Endothelial cell of umbilical vein (primary cell): Measurements from ENCODE around the gene DAZAP2. TPM values are rescaled to one million over a fixed set of nuclear protein-coding genes. Genes with fewer than 3 reads are reported as not detected.

ENCODE experiments used
- BruUV-seq: library from RNA; stranded (reverse); fragments of 400-500 nt; replicated peaks from 2 replicates; lab custom pipeline; 2021; lab: Mats Ljungman, UMichigan
- CTCF ChIA-PET: fragments of 300-600, 350-600 bp; sonication (Branson Sonifier 250); formaldehyde crosslinking; loops from one replicate; lab custom pipeline; 2021; ENCODE audit warnings: antibody characterized with exemption, inconsistent platforms; lab: Charles Lee
- POLR2A ChIA-PET: fragments of 300-600, 350-600 bp; sonication (Branson Sonifier 250); formaldehyde crosslinking; loops from one replicate; lab custom pipeline; 2021; ENCODE audit warnings: antibody characterized with exemption, inconsistent platforms; lab: Charles Lee
- DNase-seq: peaks from one replicate; pipeline ENCODE4 v3.0.0-alpha.2; 2011; ENCODE audit warnings: low read depth, low spot score
- FAIRE-seq: peaks from 2 replicates; lab custom pipeline; 2011; peaks lifted over from hg19 to GRCh38; lab: Jason Lieb, UNC
- H2AFZ ChIP-seq: 2 replicates; pipeline ENCODE4 v1.6.0; 2012; ENCODE audit warnings: low read depth, low read length, control low read depth, inconsistent platforms
- H3K27ac ChIP-seq: 2 replicates; pipeline ENCODE4 v1.5.1; 2011; ENCODE audit warnings: low read depth, mild to moderate bottlenecking, control low read depth, low read length, moderate library complexity; ENCODE audit not compliant: insufficient read depth
- H3K27me3 ChIP-seq, 2 experiments: 2 replicates each; pipeline versions ENCODE4 v1.6.0 to v1.6.1; 2011; ENCODE audit warnings: low read length in 2 of 2, mixed read lengths in 1 of 2; ENCODE audit not compliant: control insufficient read depth in 2 of 2, insufficient read depth in 2 of 2
- H3K36me3 ChIP-seq, 2 experiments: 2 replicates in 1 of 2; 3 replicates in 1 of 2; pipeline ENCODE4 v1.5.1; 2011; ENCODE audit warnings: low read length in 2 of 2, mild to moderate bottlenecking in 1 of 2, moderate library complexity in 1 of 2; ENCODE audit not compliant: control insufficient read depth in 2 of 2, insufficient read depth in 2 of 2; ENCODE audit errors: extremely low read depth in 1 of 2
- H3K4me1 ChIP-seq: 3 replicates; pipeline ENCODE4 v1.5.1; 2011; ENCODE audit warnings: mild to moderate bottlenecking, low read length; ENCODE audit not compliant: control insufficient read depth, insufficient read depth; ENCODE audit errors: extremely low read depth
- H3K4me2 ChIP-seq: 2 replicates; pipeline ENCODE4 v1.6.1; 2011; ENCODE audit warnings: low read length, control low read depth, mixed read lengths; ENCODE audit not compliant: insufficient read depth
- H3K4me3 ChIP-seq, 3 experiments: fragments of 200-600 bp in 1 of 3; sonication (generic), shearing (Covaris generic) in 1 of 3; replicated peaks in 1 of 3; 2 replicates each; pipeline ENCODE4 v1.5.1; 2011 to 2016; ENCODE audit warnings: control low read depth in 3 of 3, low read length in 3 of 3, mild to moderate bottlenecking in 2 of 3, inconsistent platforms in 1 of 3, low read depth in 1 of 3, moderate library complexity in 1 of 3; ENCODE audit not compliant: insufficient read depth in 1 of 3
- H3K79me2 ChIP-seq: 2 replicates; pipeline ENCODE4 v1.6.0; 2012; ENCODE audit warnings: low read length, inconsistent platforms; ENCODE audit not compliant: control insufficient read depth, insufficient read depth
- H3K9ac ChIP-seq: replicated peaks from 2 replicates; pipeline ENCODE3; 2011; ENCODE audit warnings: low read length, control low read depth; ENCODE audit not compliant: insufficient read depth; ENCODE audit errors: extremely low read depth
- H3K9me1 ChIP-seq: replicated peaks from 3 replicates; pipeline ENCODE4 v1.6.0; 2011; ENCODE audit warnings: mild to moderate bottlenecking, low read length; ENCODE audit not compliant: control insufficient read depth, insufficient read depth; ENCODE audit errors: extremely low read depth
- H3K9me3 ChIP-seq: replicated peaks from 2 replicates; pipeline ENCODE4 v1.5.1; 2012; ENCODE audit warnings: low read length, inconsistent platforms; ENCODE audit not compliant: control insufficient read depth, insufficient read depth
- H4K20me1 ChIP-seq: replicated peaks from 2 replicates; pipeline ENCODE3; 2011; ENCODE audit warnings: mild to moderate bottlenecking, low read length; ENCODE audit not compliant: control insufficient read depth, insufficient read depth; ENCODE audit errors: extremely low read depth
- CTCF ChIP-seq, 2 donors: IDR thresholded peaks; 1 replicate in 1 of 2; 2 replicates in 1 of 2; pipeline ENCODE4 v1.5.1; 2011; ENCODE audit warnings: low read length in 2 of 2, mild to moderate bottlenecking in 2 of 2, moderate library complexity in 2 of 2, control low read depth in 1 of 2, inconsistent platforms in 1 of 2, low read depth in 1 of 2; ENCODE audit not compliant: insufficient read depth in 1 of 2; ENCODE audit errors: extremely low read depth in 1 of 2
- EZH2 ChIP-seq: IDR thresholded peaks from 2 replicates; pipeline ENCODE4 v1.6.1; 2012; ENCODE audit warnings: borderline replicate concordance, low read depth, mild to moderate bottlenecking, moderate library complexity, low read length, inconsistent platforms; ENCODE audit not compliant: severe bottlenecking
- FOS ChIP-seq: IDR thresholded peaks from 2 replicates; pipeline ENCODE4 v1.6.1; 2011; ENCODE audit warnings: mild to moderate bottlenecking, low read length, moderate library complexity, borderline replicate concordance; ENCODE audit not compliant: insufficient read depth
- GATA2 ChIP-seq: IDR thresholded peaks from 2 replicates; pipeline ENCODE4 v1.7.0; 2011; ENCODE audit warnings: low read depth, mild to moderate bottlenecking, moderate library complexity, mixed read lengths, low read length; ENCODE audit not compliant: insufficient read length, insufficient read depth
- JUN ChIP-seq: IDR thresholded peaks from 2 replicates; pipeline ENCODE4 v1.6.1; 2011; ENCODE audit warnings: borderline replicate concordance, low read depth; ENCODE audit not compliant: insufficient read length, insufficient read depth
- MYC ChIP-seq: IDR thresholded peaks from one replicate; pipeline ENCODE4 v1.6.1; 2011; ENCODE audit warnings: mild to moderate bottlenecking, low read depth, low read length
- POLR2A ChIP-seq: IDR thresholded peaks from 2 replicates; pipeline ENCODE4 v1.6.1; 2012; ENCODE audit warnings: low read depth, mild to moderate bottlenecking, control low read depth, low read length
- POLR2AphosphoS5 ChIP-seq: IDR thresholded peaks from 2 replicates; pipeline ENCODE4 v1.6.1; 2012; ENCODE audit warnings: low read depth, mild to moderate bottlenecking, control low read depth, low read length, moderate library complexity; ENCODE audit not compliant: insufficient read depth
- dilution Hi-C: fragments of 300-500 bp; cut with MboI; formaldehyde crosslinking; loops from one replicate; pipeline ENCODE4 v1.15.0; 2019; ENCODE audit warnings: low sequenced_read_pairs; ENCODE audit not compliant: extremely low pct_ligation_motif_present
- intact Hi-C: fragments of 100-400 bp; cut with micrococcal nuclease; formaldehyde crosslinking; loops from one replicate; pipeline ENCODE4 v1.10.0; 2022
- polyA plus RNA-seq, 4 experiments: library from polyadenylated mRNA; depleted of rRNA in 3 of 4; stranded (reverse) in 3 of 4; unstranded in 1 of 4; fragments of >200 nt; gene quantifications; 2 replicates each; pipeline versions ENCODE4 v1.2.1 to v1.2.3, GENCODE V29; 2011 to 2012; ENCODE audit warnings: missing spikeins in 1 of 4
- total RNA-seq: library from RNA; stranded (reverse); gene quantifications from 2 replicates; pipeline ENCODE4 v1.2.3, GENCODE V29; 2021
- TF ChIP-seq, protein P1 (sequence below): IDR thresholded peaks from 2 replicates; pipeline ENCODE4 v1.6.1; 2011; ENCODE audit not compliant: insufficient read depth, insufficient read length

DAZAP2 gene
- total and polyA plus RNA-seq, 2 donors (not counting 3 experiments of a cell fraction or from before 2014, with no cell fraction given) = 177 to 497 TPM

DNA sequence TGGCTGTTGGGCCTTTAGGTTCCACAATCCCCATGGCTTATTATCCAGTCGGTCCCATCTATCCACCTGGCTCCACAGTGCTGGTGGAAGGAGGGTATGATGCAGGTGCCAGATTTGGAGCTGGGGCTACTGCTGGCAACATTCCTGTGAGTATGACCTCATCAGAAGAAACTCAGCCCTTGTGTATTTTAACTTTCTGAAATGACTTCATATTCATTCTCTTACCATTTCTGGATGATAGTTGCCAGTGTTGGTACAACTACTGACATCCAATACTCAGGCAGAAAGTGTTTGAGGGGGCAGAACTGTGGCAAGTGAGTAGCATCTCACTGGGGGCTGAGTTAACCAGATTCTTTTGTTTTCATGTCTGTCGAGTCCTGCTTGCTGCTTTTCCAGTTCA lies 2.3 kb downstream of the DAZAP2 start:
- Histone ChIP-seq H3K9me1 (no peaks in the 10 kb centered on the region), H3K27me3 (no peaks in the 10 kb centered on the region), H3K9me3 (no peaks in the 10 kb centered on the region), H3K4me3 (no peak overlapping the region), H3K79me2 (peaks cover 19% of the 10 kb centered on the region), H3K4me2 (no peak overlapping the region), H2AFZ (no peak overlapping the region), H3K9ac (no peak overlapping the region), H3K36me3 (peaks cover 16 to 29% of the 10 kb centered on the region in 2 experiments), H3K4me1 (peaks cover 16% of the 10 kb centered on the region), H3K27ac (no peak overlapping the region), H4K20me1 (no peaks in the 10 kb centered on the region)
- TF ChIP-seq GATA2 = no peak
- no peak for TF ChIP-seq POLR2AphosphoS5
- TF ChIP-seq, protein P1, sequence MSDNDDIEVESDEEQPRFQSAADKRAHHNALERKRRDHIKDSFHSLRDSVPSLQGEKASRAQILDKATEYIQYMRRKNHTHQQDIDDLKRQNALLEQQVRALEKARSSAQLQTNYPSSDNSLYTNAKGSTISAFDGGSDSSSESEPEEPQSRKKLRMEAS = no peak
- TF ChIP-seq EZH2 = no peak
- no peak for TF ChIP-seq CTCF (IDR thresholded peaks at IDR 0.05; ENCODE audit: extremely low read depth in 1 of 2, insufficient read depth in 1 of 2, low read depth in 1 of 2, low read length in 2 of 2)
- no peak for TF ChIP-seq FOS
- TF ChIP-seq MYC = no peak
- no peak for TF ChIP-seq POLR2A
- no peak for TF ChIP-seq JUN
- CTCF ChIA-PET = interaction anchor here (1.6 to 2.5 kb wide), 3 partner anchors 12 to 100 kb away, joined by 6 to 10 read pairs (median 8); partner anchors contain the start of gene POU6F1
- FAIRE-seq = no peak
- BruUV-seq = no TSS peak
- dilution Hi-C loops (no loop called here), intact Hi-C loops (no loop called here)
- POLR2A ChIA-PET = interaction anchor here (0.6 kb wide), 1 partner anchor 10 kb away, joined by 3 read pairs; no protein-coding TSS in a partner anchor
- DNase-seq = no peak
